ENCODE results near the gene PLCL2.

Gene PLCL2

DNA sequence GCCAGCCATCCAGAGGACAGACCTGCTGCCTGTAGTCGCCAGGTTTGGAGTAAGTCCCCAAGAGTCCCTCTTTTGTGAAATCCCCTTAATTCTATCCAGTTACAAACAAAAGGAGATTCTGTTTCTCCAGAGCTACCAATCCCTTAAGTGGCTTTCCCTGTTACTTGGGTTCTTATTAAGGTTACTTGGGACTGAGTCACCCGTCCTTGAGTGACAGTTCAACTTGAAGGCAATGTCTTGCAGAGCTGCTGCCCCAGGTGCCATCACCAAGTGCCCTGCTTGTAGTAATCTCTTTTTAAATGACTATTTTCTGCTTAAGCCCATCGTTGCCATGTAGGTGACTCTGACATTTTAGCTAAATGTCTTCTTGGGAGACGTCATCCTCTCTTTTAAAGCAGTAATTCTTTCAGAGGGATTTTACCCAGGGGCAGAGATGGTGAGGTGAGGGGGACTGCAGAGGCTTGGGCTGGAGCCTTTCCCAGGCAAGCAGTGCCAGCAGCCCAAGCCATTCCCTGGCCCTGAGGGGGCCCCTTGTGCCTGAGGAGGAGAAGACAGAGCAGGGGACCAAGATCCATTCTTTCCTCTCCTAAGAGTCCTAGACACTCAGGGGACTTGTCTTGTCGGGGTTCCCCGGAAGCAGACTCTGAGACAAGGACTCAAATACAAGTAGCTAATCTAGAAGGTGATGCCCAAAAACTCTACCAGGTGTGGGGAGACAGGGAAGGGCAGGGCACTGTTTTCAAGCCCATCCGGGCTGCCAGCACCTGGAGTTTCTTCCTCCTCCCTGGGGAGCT is 253.7 kb downstream of the PLCL2 start:
- Histone ChIP-seq H3K9me3 (ENCODE audit: insufficient read depth, low read length, severe bottlenecking) (peaks cover 2% of the 10 kb centered on the region), H3K27me3 (ENCODE audit: insufficient read depth, low read length, poor library complexity) (no peaks in the 10 kb centered on the region), H3K79me2 (ENCODE audit: insufficient read depth, low read length) (no peaks in the 10 kb centered on the region), H3K36me3 (ENCODE audit: insufficient read depth, low read length) (no peaks in the 10 kb centered on the region), H3K4me3 (ENCODE audit: low read depth in 1 of 2, low read length in 2 of 2) (no peak overlapping the region), H3K27ac (ENCODE audit: low read length) (no peak overlapping the region; the same call in 1 of the 2 replicates), H3K9ac (ENCODE audit: low read depth, low read length) (no peak overlapping the region), H4K20me1 (ENCODE audit: insufficient read depth, low read length) (no peaks in the 10 kb centered on the region), H2AFZ (ENCODE audit: low read depth, low read length) (no peak overlapping the region), H3K4me1 (ENCODE audit: insufficient read depth, low read length) (peaks cover 6% of the 10 kb centered on the region), H3K4me2 (ENCODE audit: insufficient read depth, low read length) (no peak overlapping the region)
- no peak for ATAC-seq (ENCODE audit: insufficient read depth, low read depth)
- TF ChIP-seq, protein P1, sequence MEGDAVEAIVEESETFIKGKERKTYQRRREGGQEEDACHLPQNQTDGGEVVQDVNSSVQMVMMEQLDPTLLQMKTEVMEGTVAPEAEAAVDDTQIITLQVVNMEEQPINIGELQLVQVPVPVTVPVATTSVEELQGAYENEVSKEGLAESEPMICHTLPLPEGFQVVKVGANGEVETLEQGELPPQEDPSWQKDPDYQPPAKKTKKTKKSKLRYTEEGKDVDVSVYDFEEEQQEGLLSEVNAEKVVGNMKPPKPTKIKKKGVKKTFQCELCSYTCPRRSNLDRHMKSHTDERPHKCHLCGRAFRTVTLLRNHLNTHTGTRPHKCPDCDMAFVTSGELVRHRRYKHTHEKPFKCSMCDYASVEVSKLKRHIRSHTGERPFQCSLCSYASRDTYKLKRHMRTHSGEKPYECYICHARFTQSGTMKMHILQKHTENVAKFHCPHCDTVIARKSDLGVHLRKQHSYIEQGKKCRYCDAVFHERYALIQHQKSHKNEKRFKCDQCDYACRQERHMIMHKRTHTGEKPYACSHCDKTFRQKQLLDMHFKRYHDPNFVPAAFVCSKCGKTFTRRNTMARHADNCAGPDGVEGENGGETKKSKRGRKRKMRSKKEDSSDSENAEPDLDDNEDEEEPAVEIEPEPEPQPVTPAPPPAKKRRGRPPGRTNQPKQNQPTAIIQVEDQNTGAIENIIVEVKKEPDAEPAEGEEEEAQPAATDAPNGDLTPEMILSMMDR (IDR thresholded peaks at IDR 0.05; ENCODE audit: borderline replicate concordance, extremely low read depth, low read length, poor library complexity, severe bottlenecking), result no peak
- TF ChIP-seq EZH2 (IDR thresholded peaks at IDR 0.05; ENCODE audit: borderline replicate concordance, low read depth, low read length, severe bottlenecking), result no peak
- DNase-seq, result no peak

All from DND-41 (cell line).